Right cardiac atrium (tissue), 5 donors: ENCODE data around the gene VEZF1. TPM values are rescaled to one million over a fixed set of nuclear protein-coding genes. Genes with fewer than 3 reads are reported as not detected.
A peak's percentile ranks its signal among the peaks of the same experiment; 100 is the strongest.

Experiments used
- ATAC-seq, 2 donors: fragments of 200-7000 bp; cut with Tn5 transposase; one replicate each; pipeline versions ENCODE4 v1.8.0 to v1.9.1; 2020; ENCODE audit warnings: moderate library complexity in 2 of 2, mild to moderate bottlenecking in 1 of 2
- DNase-seq, 3 donors: peaks; one replicate each; pipeline ENCODE4 v3.0.0-alpha.2; 2020
- H3K27ac ChIP-seq: one replicate; pipeline ENCODE4 v1.5.1; 2013; ENCODE audit warnings: mild to moderate bottlenecking, low read length, control low read depth, moderate library complexity
- H3K27me3 ChIP-seq: one replicate; pipeline ENCODE4 v1.6.1; 2013; ENCODE audit not compliant: control insufficient read depth, insufficient read depth
- H3K4me1 ChIP-seq: one replicate; pipeline ENCODE4 v1.6.1; 2013; ENCODE audit warnings: low read length; ENCODE audit not compliant: control insufficient read depth, insufficient read depth
- H3K4me3 ChIP-seq: one replicate; pipeline ENCODE4 v1.5.1; 2013; ENCODE audit warnings: low read length, control low read depth
- H3K9me3 ChIP-seq: one replicate; pipeline ENCODE4 v1.6.1; 2013; ENCODE audit warnings: low read length; ENCODE audit not compliant: control insufficient read depth
- WGBS: extraction: QIAGEN DNeasy Blood & Tissue Kit; methylation state at CpG from one replicate; pipeline ENCODE4 v1.1.7; 2013; 5-methylcytosine and 5-hydroxymethylcytosine counted together
- intact Hi-C, 4 donors: fragments of 100-400 bp; cut with DNase I; formaldehyde crosslinking; loops; one replicate each; pipeline versions ENCODE4 v1.11.0 to v1.14.0; 2022 to 2023
- polyA plus RNA-seq: library from polyadenylated mRNA; stranded (reverse); fragments of 200-250 nt; gene quantifications from one replicate; pipeline ENCODE4 v1.2.3, GENCODE V29; 2013
- total RNA-seq, 4 donors: library from RNA; stranded (reverse); fragmentation: NEBNext Ultra II Directional; extraction: Animal tissue kit (Norgen Biotek cat#: 25700); gene quantifications; one replicate each; pipeline ENCODE4 v1.2.1, GENCODE V29; 2021
- donor health status: healthy with polysubstance abuse.
- donor health status: DM: no; HTN: yes; CAD: no.
- donor health status: DM: no; HTN: no; CAD: no.
- donor health status: DM: no; HTN: yes; CAD: no; lungs with severe emphysema.
- donor health status: DM: yes; HTN: yes; CAD: no.

The VEZF1 gene
- total and polyA plus RNA-seq, 5 donors = 20.0 to 74.6 (median 68.5) TPM

DNA sequence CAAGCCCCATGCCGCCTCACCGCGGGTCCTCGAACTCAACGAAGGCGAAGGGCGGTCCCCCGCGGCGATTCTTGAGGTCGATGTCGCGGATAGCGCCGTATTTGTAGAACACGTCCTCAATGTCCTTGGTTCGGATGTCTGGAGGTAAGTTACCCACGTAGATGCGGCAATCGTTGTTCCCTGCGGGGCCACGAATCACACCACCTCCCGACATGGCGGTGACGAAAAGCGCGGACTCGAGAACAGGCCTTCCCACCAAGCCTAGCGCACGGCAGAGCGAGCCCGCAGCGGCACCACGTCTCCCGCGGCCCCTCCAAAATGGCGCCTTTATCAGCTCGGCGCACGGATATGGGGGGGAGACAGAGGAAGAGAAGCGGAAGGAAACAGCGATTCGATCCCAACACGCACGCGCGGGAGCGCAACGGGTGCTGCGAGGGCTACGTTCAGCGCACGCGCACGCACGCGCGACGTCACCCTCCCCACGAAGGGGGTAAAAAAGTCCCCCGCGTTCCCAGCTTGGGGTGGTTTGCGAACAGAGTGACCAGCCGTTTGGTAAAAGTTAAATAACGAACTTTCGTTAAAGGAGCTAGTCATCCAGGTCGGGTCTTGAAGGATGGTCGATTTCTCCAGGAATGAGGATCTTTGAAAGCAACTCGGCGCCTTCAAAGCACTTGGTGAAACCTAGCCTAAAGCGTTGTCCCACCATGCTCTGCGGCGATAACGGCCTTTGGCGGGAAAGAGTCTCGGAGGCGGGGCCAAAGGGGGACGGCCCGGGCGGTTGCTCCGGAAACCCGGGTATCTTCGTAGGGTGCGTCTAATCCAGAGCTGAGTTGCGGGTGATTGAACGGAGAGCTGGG lies 19.1 kb upstream of the VEZF1 start, which contains the start of gene SRSF1:
Gene SRSF1 (minus strand): TSS at position 323 of the 857 bp plus-strand sequence. CDS start 109 bp downstream, at position 214.
- intact Hi-C loops = loop anchor here (5.0 to 10.0 kb wide), 2 partner anchors 75 to 78 kb away; partner anchors contain the start of gene DYNLL2 (in 4 of the 4)
- no peaks in the 10 kb centered on the region for H3K9me3 ChIP-seq
- H3K4me3 ChIP-seq = peak within 1 kb of the TSS; percentile 78
- WGBS = under 1% methylated on average over 86 of the region's 86 CpGs
- ATAC-seq (peak; percentile 97), DNase-seq (peak; percentile 98 to 99 (median 99))
- H3K4me1 ChIP-seq = no peaks in the 10 kb centered on the region
- H3K27me3 ChIP-seq = no peaks in the 10 kb centered on the region
- H3K27ac ChIP-seq = peak within 1 kb of the TSS; percentile 94

DNA sequence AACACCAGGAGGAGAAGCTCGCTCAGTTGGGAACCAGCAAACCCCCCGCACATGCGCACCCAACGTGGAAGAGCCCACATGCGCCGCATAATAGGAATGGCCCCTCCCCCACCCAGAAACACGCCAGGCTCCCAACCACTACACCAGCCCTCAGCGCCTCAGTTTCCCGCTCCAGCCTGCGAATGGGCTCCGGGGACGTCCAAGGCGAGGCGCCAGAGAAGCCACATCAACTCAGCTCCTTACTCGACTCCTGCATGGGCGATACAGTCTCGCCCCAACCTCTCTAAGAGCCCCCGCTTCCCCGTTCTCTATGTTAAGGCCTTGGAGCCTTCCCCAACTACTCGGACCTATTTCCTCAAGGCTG lies 18.5 kb upstream of the VEZF1 start:
- under 1% methylated on average over 20 of the region's 20 CpGs for WGBS
- Histone ChIP-seq H3K4me1 (no peaks in the 10 kb centered on the region), H3K27ac (peak overlapping the region; percentile 94), H3K9me3 (no peaks in the 10 kb centered on the region), H3K4me3 (peak overlapping the region; percentile 78), H3K27me3 (no peaks in the 10 kb centered on the region)
- ATAC-seq (peak; percentile 79 to 83), DNase-seq (peak; percentile 84 to 89 (median 86))
- intact Hi-C loops = loop anchor here (5.0 to 10.0 kb wide), 2 partner anchors 76 to 78 kb away; partner anchors contain the start of gene DYNLL2 (in 4 of the 4)

DNA sequence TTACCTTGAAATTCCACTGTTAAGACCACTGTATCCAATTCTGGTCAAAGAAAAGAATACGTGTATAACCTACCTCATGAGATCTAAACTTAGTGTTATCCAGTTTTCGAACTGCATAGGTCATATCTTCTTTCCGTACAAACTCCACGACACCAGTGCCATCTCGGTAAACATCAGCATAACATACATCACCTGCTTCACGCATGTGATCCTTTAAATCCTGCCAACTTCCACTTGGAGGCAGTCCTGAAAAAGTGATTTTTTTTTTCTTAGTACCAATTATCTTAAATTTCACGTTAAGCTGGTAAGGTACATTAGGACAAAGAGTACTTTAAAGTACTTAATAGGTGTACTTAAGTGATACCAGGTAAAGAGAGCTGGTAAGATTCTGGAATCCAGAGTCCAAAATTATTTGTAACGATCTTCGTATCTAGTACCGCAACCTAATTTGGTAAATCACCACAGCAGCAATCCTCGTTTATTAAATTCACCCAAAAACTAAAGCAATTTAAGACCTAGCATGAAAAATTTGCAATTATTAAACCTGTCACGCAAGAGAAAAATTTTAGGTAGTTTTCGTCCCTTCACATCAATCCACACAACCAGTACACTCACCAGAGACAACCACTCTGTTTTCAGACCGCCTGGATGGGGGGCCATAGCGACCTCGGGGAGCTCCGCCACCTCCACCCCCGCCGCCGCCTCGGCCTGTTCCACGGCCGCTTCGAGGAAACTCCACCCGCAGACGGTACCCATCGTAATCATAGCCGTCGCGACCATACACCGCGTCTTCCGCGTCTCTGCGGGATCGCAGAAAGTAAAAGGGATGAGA lies 17.9 kb upstream of the VEZF1 start:
- H3K4me1 ChIP-seq = no peaks in the 10 kb centered on the region
- H3K27ac ChIP-seq = peak overlapping the region; percentile 94
- intact Hi-C loops = loop anchor here (5.0 to 10.0 kb wide), 2 partner anchors 76 to 79 kb away; partner anchors contain the start of gene DYNLL2 (in 4 of the 4)
- no peaks in the 10 kb centered on the region for H3K27me3 ChIP-seq
- 3% methylated on average over 36 of the region's 36 CpGs for WGBS
- H3K4me3 ChIP-seq = peak overlapping the region; percentile 78
- DNase-seq (no peak), ATAC-seq (peak in 1 of 2 donors; percentile 11)
- no peaks in the 10 kb centered on the region for H3K9me3 ChIP-seq

DNA sequence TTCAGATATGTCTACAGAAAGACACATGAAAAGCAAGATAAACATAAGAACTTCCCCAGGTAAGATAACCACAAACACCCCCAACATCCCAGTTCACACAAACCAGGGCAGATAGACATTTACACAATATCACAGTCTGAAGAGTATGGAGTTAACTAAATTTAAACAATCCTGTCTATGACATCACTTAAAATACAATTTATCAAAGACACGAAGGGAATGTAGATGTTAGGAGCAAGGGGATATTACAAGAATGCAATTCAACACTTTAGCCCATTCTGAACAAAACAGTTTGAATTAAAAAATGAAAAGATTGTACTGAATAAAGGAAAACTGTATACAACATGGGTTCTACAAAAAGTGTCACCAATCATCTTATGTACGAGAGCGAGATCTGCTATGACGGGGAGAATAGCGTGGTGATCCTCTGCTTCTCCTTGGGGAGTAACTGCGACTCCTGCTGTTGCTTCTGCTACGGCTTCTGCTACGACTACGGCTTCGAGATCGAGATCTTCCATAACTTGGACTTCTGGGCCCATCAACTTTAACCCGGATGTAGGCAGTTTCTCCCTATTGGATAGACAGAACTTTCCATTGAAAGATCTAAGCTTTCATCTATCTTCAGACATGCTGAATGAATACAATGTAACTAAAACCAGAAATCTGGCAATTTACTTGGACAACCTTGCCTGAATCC lies 17.1 kb upstream of the VEZF1 start:
- DNase-seq = no peak
- peak overlapping the region; percentile 78 for H3K4me3 ChIP-seq
- H3K4me1 ChIP-seq = no peaks in the 10 kb centered on the region
- no peak overlapping the region for H3K27ac ChIP-seq
- H3K27me3 ChIP-seq = no peaks in the 10 kb centered on the region
- no peaks in the 10 kb centered on the region for H3K9me3 ChIP-seq
- 34% methylated on average over 12 of the region's 12 CpGs for WGBS
- intact Hi-C loops = loop anchor here (5.0 to 10.0 kb wide), 2 partner anchors 77 to 80 kb away; partner anchors contain the start of gene DYNLL2 (in 4 of the 4)
- no peak for ATAC-seq

DNA sequence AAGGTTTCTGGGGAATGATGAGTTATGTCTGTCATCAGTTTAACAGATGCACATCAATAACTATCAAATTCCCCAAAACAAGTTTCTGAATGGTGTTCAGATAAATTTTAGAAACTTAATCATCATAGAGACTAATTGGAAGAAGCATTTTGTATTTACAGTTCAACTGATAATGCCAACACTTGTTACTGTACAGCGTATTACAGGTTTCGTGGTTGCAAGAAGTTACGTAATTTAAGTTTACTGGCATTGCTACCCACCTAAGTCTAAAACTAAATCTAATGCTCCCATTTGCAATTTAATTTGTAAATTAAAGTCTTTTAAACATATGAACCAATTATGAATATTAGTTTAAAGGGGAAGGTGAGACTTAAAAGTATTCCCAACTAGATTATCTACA lies 16.0 kb upstream of the VEZF1 start:
- ATAC-seq = no peak
- Histone ChIP-seq H3K27ac (no peak overlapping the region), H3K9me3 (no peaks in the 10 kb centered on the region), H3K4me1 (no peaks in the 10 kb centered on the region), H3K4me3 (no peak overlapping the region), H3K27me3 (no peaks in the 10 kb centered on the region)
- 74% methylated on average over 3 of the region's 3 CpGs for WGBS
- DNase-seq = no peak
- intact Hi-C loops = loop anchor here in 2 of 4 donors (10.0 kb wide), 1 partner anchor 81 kb away; the partner anchor contains the start of gene DYNLL2 (in 2 of the 2)

DNA sequence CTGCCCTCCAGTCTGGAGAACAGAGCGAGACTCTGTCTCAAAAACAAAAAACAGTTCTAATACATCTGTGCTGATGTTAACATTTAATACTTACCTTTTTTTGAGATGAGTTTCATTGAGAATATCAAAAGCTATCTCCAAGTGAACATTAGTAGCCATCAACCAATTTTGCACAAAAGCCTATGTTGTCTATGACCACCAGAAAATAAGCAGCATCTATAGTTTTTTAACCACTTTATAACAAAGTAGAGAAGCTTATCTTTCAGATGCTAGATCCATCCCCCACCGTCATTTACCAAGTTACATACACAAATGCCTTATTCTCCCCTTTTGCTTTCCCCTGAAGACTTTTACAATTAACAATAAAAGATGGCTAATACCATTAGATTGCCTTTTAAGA lies 14.9 kb upstream of the VEZF1 start:
- H3K9me3 ChIP-seq = no peaks in the 10 kb centered on the region
- no peak overlapping the region for H3K4me3 ChIP-seq
- 88% methylated on average over 2 of the region's 2 CpGs for WGBS
- intact Hi-C loops = loop anchor here in 2 of 4 donors (10.0 kb wide), 1 partner anchor 82 kb away; the partner anchor contains the start of gene DYNLL2 (in 2 of the 2)
- H3K4me1 ChIP-seq = no peaks in the 10 kb centered on the region
- no peaks in the 10 kb centered on the region for H3K27me3 ChIP-seq
- DNase-seq (no peak), ATAC-seq (no peak)
- H3K27ac ChIP-seq = no peak overlapping the region

DNA sequence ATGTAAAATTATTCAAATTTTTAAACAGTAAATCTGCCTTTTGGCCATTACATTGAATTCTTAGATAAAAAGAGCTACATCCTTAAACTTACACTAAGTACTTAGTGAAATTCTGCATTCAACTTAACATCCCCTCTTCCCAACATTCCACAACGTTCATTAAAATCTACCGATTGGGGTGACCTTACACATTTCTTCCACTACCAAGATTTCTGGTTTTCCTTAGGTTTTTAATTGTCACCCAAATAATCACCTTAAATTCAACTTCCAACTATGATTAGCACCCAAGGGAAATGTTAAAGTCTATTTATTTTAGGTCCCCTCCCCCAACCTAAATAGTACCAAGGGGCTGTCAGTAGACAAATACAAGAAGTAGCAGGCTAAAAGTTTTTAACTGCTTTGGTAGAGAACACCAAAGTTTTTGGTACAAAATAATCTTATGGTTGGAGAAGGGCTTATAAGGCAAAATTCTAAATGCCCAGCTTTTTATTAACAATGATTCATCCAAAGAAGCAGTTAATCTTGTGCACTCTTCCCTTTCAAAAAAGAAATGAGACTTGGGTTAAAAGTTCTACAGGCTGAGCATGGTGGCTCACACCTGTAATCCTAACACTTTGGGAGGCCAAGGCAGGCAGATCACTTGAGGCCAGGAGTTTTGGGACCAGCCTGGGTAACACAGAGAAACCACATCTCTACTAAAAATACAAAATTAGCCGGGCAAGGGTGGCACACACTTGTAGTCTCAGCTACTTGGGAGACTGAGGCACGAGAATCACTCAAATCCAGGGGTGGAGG lies 14.3 kb upstream of the VEZF1 start:
- no peaks in the 10 kb centered on the region for H3K9me3 ChIP-seq
- no peak overlapping the region for H3K27ac ChIP-seq
- DNase-seq (no peak), ATAC-seq (no peak)
- no peaks in the 10 kb centered on the region for H3K4me1 ChIP-seq
- H3K4me3 ChIP-seq = no peak overlapping the region
- 69% methylated on average over 4 of the region's 4 CpGs for WGBS
- intact Hi-C loops = loop anchor here in 2 of 4 donors (10.0 kb wide), 1 partner anchor 82 kb away; the partner anchor contains the start of gene DYNLL2 (in 2 of the 2)
- no peaks in the 10 kb centered on the region for H3K27me3 ChIP-seq

DNA sequence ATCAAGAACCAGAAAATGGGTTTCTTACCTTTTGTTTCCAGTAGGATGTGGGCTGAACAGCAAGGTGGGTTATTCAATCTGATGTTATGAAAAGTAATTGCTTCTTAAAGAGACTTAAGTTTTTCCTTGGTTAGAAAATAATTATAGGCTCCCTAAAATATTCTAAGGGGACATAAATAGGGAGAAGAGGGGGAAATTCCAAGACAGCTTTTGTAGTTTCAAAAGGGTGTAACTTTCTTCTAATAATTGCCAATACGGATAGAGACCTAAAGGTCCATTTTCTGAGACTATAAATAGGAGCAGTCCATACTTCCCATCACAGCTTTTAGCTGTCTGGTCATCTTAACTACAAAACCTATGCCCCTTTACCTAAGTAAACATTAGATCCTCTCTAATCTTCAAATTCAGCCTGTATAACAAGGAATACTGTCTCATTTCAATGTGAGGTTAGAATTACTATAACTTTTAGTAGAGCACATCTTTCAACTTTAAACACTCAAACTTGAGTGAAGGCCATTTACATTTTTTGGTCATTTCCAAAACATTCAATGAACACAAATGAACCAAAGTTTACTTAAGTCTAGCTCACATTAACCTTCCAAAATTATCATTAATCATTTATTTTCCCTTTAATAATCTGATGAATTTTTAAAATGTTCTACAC lies 13.5 kb upstream of the VEZF1 start:
- Histone ChIP-seq H3K9me3 (no peaks in the 10 kb centered on the region), H3K4me3 (no peak overlapping the region), H3K4me1 (no peaks in the 10 kb centered on the region), H3K27ac (no peak overlapping the region), H3K27me3 (no peaks in the 10 kb centered on the region)
- ATAC-seq (no peak), DNase-seq (no peak)
- 27% methylated on average over 1 of the region's 1 CpG for WGBS
- intact Hi-C loops = loop anchor here in 2 of 4 donors (10.0 kb wide), 1 partner anchor 83 kb away; the partner anchor contains the start of gene DYNLL2 (in 2 of the 2)

DNA sequence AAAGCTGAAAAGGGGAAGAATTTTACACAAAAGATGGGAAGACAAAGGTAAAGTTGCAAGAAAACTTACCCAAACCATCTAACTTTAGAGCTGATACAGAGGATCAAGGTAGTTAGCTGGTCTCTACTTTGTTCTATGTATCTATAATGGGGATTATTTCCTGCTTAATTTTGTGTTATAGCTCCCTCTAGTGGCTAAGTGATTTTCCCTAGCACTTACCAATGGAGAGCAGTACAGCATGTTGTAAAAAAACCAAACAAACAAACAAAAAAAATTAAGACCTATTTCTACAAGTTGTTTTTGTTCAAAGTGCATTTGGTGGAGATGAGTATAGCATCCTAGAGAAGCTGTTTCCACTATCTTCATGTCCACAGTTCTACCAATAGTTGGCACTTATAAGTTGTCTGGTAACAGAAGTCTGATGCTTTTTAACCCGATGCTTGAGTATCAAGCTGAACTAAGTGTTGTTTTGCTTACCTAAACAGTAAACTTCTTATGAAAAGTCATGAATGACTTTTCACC lies 11.5 kb upstream of the VEZF1 start:
- peak; percentile 75 to 80 for ATAC-seq
- Histone ChIP-seq H3K27me3 (no peaks in the 10 kb centered on the region), H3K4me1 (no peaks in the 10 kb centered on the region), H3K27ac (no peak overlapping the region), H3K4me3 (no peak overlapping the region), H3K9me3 (no peaks in the 10 kb centered on the region)
- intact Hi-C loops = loop anchor here (2.0 to 10.0 kb wide), 5 partner anchors 85 to 143 kb away; partner anchors contain the start of gene DYNLL2 (in 2 of the 4)
- DNase-seq = no peak
- 66% methylated on average over 1 of the region's 1 CpG for WGBS
